WI38 (cell line): ENCODE results near the gene YPEL3.
A peak's percentile ranks its signal among the peaks of the same experiment; 100 is the strongest.

Source experiments
- H3K4me3 ChIP-seq: 2 replicates; pipeline ENCODE4 v1.5.1; 2011; ENCODE audit warnings: low read depth, mild to moderate bottlenecking, control low read depth, low read length
- CTCF ChIP-seq: IDR thresholded peaks from 2 replicates; pipeline ENCODE4 v1.5.1; 2012; ENCODE audit warnings: low read depth, mild to moderate bottlenecking, control low read depth, low read length

The YPEL3 gene

GRCh38 chr16:30075503-30076275 lies 20.3 kb downstream of the YPEL3 start, which contains the start of gene PPP4C:
TSS of gene PPP4C (plus strand) at chr16:30075994. CDS start at chr16:30076378, 384 bp downstream.
- no peak for TF ChIP-seq CTCF
- peak within 1 kb of the TSS; percentile 98 for H3K4me3 ChIP-seq

GRCh38 chr16:30070490-30070889 lies 25.5 kb downstream of the YPEL3 start:
- no peak for TF ChIP-seq CTCF
- H3K4me3 ChIP-seq = 0 out of 2 replicates have a peak overlapping the region, but pooled peaks have one; percentile 10

DNA sequence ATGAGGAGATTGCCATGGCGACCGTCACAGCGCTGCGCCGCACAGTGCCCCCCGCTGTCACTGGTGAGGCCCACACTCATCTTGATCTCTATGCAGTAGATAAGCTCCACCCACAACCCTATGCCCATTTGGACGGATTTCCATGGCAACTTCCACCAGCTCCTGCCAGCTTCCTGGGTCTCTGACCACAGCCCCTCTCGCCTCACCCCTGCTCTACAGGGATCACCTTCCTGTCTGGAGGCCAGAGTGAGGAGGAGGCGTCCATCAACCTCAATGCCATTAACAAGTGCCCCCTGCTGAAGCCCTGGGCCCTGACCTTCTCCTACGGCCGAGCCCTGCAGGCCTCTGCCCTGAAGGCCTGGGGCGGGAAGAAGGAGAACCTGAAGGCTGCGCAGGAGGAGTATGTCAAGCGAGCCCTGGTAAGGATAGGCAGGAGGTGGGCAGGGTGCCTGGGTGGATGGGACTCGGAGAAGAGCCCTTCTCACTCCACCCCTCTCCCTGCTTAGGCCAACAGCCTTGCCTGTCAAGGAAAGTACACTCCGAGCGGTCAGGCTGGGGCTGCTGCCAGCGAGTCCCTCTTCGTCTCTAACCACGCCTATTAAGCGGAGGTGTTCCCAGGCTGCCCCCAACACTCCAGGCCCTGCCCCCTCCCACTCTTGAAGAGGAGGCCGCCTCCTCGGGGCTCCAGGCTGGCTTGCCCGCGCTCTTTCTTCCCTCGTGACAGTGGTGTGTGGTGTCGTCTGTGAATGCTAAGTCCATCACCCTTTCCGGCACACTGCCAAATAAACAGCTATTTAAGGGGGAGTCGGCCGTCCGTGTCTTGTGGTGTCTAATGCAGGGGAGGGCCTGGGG lies 26.2 kb downstream of the YPEL3 start:
- no peak overlapping the region for H3K4me3 ChIP-seq
- TF ChIP-seq CTCF = no peak

DNA sequence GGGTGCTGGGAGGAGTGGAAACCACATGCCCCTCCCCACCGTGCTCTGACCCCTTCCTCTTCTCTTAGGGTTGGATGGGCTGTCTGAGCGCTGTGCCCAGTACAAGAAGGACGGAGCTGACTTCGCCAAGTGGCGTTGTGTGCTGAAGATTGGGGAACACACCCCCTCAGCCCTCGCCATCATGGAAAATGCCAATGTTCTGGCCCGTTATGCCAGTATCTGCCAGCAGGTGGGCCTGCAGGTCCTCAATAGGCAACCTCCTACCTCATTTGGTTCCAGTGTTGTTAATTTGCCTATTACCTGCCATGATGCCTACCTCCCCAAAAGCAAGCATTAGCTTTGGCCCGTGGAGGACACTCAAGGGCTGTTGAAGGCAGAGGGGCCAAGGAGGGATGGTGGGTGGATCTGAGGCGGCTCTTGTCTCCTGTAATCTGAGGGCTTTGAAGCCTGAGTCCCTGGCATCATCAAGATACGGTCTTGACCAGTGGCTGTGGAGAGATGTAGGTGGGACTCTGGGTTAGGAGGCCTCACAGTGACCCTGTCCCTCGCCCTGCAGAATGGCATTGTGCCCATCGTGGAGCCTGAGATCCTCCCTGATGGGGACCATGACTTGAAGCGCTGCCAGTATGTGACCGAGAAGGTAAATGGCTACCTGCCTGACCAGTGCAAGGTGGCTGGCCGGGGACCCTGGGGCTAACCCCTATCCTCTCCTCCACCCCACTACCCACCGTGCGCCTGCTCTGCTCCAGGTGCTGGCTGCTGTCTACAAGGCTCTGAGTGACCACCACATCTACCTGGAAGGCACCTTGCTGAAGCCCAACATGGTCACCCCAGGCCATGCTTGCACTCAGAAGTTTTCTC lies 27.0 kb downstream of the YPEL3 start:
- peak overlapping the region; percentile 14 for H3K4me3 ChIP-seq
- TF ChIP-seq CTCF = peak; percentile 63

- TF ChIP-seq CTCF = no peak
- H3K4me3 ChIP-seq = peak overlapping the region; percentile 14
Observed at GRCh38 chr16:30068333-30068732, 27.7 kb downstream of the YPEL3 start.

- peak overlapping the region; percentile 99 for H3K4me3 ChIP-seq
- no peak for TF ChIP-seq CTCF
Observed at GRCh38 chr16:30067584-30067916, 28.5 kb downstream of the YPEL3 start.
